HG02763 (cell line): ENCODE results near the gene SERPINA5.
"Not testable (repeated sequence)": the region's sequence is repeated elsewhere in the genome, so short reads cannot be mapped to it uniquely, and the experiment has no call there.

Source experiments
- ATAC-seq: cut with Tn5 transposase; IDR thresholded peaks from one replicate; pipeline ENCODE4 v1.9.1; 2021; ENCODE audit warnings: mild to moderate bottlenecking, moderate library complexity; ENCODE audit not compliant: unreplicated experiment

The SERPINA5 gene

DNA sequence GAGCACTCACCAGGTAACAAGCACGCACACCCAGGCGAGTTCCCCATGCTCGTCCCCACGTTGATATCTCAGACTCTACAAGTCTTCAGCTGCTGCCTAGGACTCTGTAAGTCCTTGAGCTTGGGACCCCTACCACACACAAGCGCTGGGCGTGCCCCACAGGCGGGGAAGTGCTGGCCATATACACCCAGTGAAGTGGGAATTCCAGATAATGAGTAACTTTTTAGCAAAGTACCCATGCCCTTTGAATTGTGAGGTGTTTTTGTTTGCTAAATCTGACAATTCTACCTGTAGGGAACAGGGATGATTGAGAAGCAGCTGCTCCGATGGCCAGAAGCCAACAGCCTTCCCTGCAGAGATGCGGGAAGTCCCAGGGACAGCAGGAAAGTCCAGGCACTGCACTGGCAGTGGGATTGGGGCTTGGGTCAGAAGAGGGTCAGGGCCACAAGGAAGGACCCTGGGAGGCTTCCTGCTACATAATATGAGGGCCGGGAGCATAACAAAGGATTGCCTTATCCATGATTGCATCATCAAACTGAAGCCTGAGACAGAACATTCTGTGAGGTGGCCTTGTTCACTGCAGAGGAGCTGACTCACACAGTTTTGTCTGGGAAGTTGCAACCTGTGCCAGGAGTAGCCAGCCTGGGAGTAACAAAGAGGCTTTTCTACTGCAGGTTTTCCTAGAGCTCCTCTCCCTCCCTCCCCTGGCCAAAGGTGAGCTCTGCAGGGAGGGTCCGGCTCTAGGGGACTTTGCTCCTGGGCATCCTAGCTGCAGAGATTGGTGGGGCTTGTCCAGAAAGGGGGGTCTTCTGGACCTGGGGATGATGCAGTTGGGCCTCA lies 17.8 kb downstream of the SERPINA5 start:
- no peak for ATAC-seq

- ATAC-seq, result no peak
Observed at GRCh38 chr14:94599656-94600004, 18.4 kb downstream of the SERPINA5 start.

GRCh38 chr14:94600148-94600545 lies 18.9 kb downstream of the SERPINA5 start:
- ATAC-seq, result no peak

GRCh38 chr14:94601884-94602391 lies 20.7 kb downstream of the SERPINA5 start:
- no peak for ATAC-seq

GRCh38 chr14:94602722-94603121 lies 21.5 kb downstream of the SERPINA5 start:
- ATAC-seq, result no peak

- ATAC-seq, result no peak
Observed at GRCh38 chr14:94605361-94605760, 24.1 kb downstream of the SERPINA5 start.

GRCh38 chr14:94608966-94609365 lies 27.7 kb downstream of the SERPINA5 start:
- ATAC-seq, result not testable (repeated sequence)

DNA sequence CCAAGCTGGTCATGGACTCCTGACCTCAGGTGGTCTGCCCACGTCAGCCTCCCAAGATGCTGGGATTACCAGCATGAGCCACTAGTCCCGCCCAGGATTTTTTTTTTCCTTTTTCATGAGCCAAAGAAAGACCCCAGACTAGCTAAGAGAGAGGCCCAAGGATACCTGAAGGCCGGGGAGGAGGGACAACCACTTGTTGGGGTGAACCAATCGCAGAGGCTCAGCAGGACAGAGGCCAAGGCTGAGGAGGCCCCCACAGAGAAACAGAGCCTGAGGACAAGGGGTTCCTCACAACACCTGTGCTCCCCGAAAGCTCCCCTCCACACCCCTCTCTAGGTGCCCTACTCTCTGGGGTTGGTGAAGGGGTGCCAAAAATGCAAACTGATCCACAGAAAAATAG lies 30.0 kb downstream of the SERPINA5 start:
- no peak for ATAC-seq

GRCh38 chr14:94612174-94612573 lies 30.9 kb downstream of the SERPINA5 start, which contains the start of gene SERPINA3:
Gene SERPINA3, plus strand, starts transcription at chr14:94612391. Its CDS starts 2,051 bp downstream, at chr14:94614442.
- no peak for ATAC-seq

- no peak for ATAC-seq
Observed at GRCh38 chr14:94612580-94613554, 31.6 kb downstream of the SERPINA5 start.

- ATAC-seq, result no peak
Observed at GRCh38 chr14:94613720-94614644, 32.8 kb downstream of the SERPINA5 start.

DNA sequence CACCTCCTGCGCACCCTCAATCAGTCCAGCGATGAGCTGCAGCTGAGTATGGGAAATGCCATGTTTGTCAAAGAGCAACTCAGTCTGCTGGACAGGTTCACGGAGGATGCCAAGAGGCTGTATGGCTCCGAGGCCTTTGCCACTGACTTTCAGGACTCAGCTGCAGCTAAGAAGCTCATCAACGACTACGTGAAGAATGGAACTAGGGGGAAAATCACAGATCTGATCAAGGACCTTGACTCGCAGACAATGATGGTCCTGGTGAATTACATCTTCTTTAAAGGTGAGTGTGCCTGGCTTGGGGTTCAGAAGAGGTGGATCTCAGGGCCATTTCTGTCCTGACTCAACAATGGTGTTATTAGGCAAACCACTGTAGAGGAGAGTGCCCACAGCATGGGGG lies 33.6 kb downstream of the SERPINA5 start:
- no peak for ATAC-seq

GRCh38 chr14:94615254-94615653 lies 34.0 kb downstream of the SERPINA5 start:
- no peak for ATAC-seq

DNA sequence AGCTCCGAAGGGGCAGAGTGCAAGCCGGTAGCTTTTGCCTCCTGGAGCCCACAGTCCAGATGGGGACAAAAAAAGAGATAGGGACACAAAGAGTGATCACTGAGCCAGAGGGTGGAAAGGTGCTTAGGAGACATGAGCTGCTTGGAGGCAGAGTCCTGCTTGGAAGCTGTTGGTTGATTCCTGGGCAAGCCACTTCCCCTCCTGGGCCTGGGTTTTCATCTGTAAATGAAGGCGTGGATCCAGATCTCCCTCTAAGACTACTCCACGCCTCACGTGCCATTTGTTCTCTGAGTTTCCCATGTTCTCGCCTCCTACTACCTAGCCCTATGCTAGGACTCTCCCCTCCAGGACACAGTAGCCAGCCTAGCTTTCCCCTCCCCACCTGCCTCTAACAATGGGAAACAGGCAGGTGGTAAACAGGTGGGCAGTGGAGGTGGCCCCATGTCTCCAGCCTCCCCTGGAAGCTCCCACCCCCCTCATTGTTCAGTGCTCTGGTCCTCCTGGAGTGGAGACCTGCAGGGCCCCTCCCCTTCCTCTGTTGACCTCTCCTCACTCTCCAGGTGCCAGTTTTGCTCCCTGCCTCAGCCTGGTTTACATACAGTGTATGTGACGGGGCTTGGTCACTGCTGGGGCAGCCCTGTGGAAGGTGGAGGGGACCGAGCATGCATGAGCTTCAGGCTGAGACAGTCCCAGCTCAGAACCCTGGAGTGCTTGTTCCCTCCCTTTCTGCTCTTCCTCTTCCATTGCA lies 34.8 kb downstream of the SERPINA5 start:
- no peak for ATAC-seq

GRCh38 chr14:94617366-94617941 lies 36.2 kb downstream of the SERPINA5 start:
- no peak for ATAC-seq

- no peak for ATAC-seq
Observed at GRCh38 chr14:94617988-94618822, 37.0 kb downstream of the SERPINA5 start.

- ATAC-seq, result no peak
Observed at GRCh38 chr14:94619297-94619696, 38.1 kb downstream of the SERPINA5 start.

GRCh38 chr14:94620597-94620996 lies 39.4 kb downstream of the SERPINA5 start:
- ATAC-seq, result no peak
